WTC11 (cell line): Measurements from ENCODE around the gene TMEM120B.

Experiments
- CTCF ChIP-seq: fragments of 200-600 bp; IDR thresholded peaks from 2 replicates; pipeline ENCODE4 v1.8.0; 2022; ENCODE audit warnings: antibody characterized with exemption
- ETV6 ChIP-seq: sonication (generic); formaldehyde crosslinking; IDR thresholded peaks from 2 replicates; pipeline ENCODE4 v1.8.1; 2022; ENCODE audit warnings: mild to moderate bottlenecking, missing genetic modification reagents
- GABPB1 ChIP-seq: sonication (generic); formaldehyde crosslinking; IDR thresholded peaks from 2 replicates; pipeline ENCODE4 v1.8.1; 2023; ENCODE audit warnings: mild to moderate bottlenecking, missing genetic modification reagents
- JUN ChIP-seq: sonication (generic); formaldehyde crosslinking; IDR thresholded peaks from 2 replicates; pipeline ENCODE4 v1.8.0; 2023; ENCODE audit warnings: mild to moderate bottlenecking, missing genetic modification reagents
- MYBL2 ChIP-seq: sonication (generic); formaldehyde crosslinking; IDR thresholded peaks from 2 replicates; pipeline ENCODE4 v1.8.1; 2023; ENCODE audit warnings: mild to moderate bottlenecking, moderate library complexity, missing genetic modification reagents
- NR2C2 ChIP-seq: sonication (generic); formaldehyde crosslinking; IDR thresholded peaks from 2 replicates; pipeline ENCODE4 v1.8.0; 2022; ENCODE audit warnings: mild to moderate bottlenecking, missing genetic modification reagents
- SMAD3 ChIP-seq: sonication (generic); formaldehyde crosslinking; IDR thresholded peaks from 2 replicates; pipeline ENCODE4 v1.8.0; 2022; ENCODE audit warnings: missing genetic modification reagents, mild to moderate bottlenecking, borderline replicate concordance
- TEAD1 ChIP-seq: sonication (generic); formaldehyde crosslinking; IDR thresholded peaks from 2 replicates; pipeline ENCODE4 v1.8.0; 2022; ENCODE audit warnings: mild to moderate bottlenecking, missing genetic modification reagents
- TEAD4 ChIP-seq: sonication (generic); formaldehyde crosslinking; IDR thresholded peaks from 2 replicates; pipeline ENCODE4 v1.8.0; 2022; ENCODE audit warnings: mild to moderate bottlenecking, missing genetic modification reagents
- ZNF512 ChIP-seq: sonication (generic); formaldehyde crosslinking; IDR thresholded peaks from 2 replicates; pipeline ENCODE4 v1.8.1; 2022; ENCODE audit warnings: missing genetic modification reagents, borderline replicate concordance
- TF ChIP-seq, protein P1 (sequence below): sonication (generic); formaldehyde crosslinking; IDR thresholded peaks from 2 replicates; pipeline ENCODE4 v1.8.0; 2022; ENCODE audit warnings: mild to moderate bottlenecking, missing genetic modification reagents
- TF ChIP-seq, protein P2 (sequence below): sonication (generic); formaldehyde crosslinking; IDR thresholded peaks from 2 replicates; pipeline ENCODE4 v1.8.1; 2022; ENCODE audit warnings: low read depth, mild to moderate bottlenecking, moderate library complexity, missing genetic modification reagents, borderline replicate concordance
- TF ChIP-seq, protein P3 (sequence below): sonication (generic); formaldehyde crosslinking; IDR thresholded peaks from 2 replicates; pipeline ENCODE4 v1.8.1; 2023; ENCODE audit warnings: mild to moderate bottlenecking, missing genetic modification reagents, borderline replicate concordance

- no peak for TF ChIP-seq CTCF
- no peak for TF ChIP-seq SMAD3
- TF ChIP-seq JUN, result no peak
- TF ChIP-seq, protein P1, sequence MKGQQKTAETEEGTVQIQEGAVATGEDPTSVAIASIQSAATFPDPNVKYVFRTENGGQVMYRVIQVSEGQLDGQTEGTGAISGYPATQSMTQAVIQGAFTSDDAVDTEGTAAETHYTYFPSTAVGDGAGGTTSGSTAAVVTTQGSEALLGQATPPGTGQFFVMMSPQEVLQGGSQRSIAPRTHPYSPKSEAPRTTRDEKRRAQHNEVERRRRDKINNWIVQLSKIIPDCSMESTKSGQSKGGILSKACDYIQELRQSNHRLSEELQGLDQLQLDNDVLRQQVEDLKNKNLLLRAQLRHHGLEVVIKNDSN, result no peak
- TF ChIP-seq TEAD4, result no peak
- TF ChIP-seq ETV6, result no peak
- TF ChIP-seq, protein P2, sequence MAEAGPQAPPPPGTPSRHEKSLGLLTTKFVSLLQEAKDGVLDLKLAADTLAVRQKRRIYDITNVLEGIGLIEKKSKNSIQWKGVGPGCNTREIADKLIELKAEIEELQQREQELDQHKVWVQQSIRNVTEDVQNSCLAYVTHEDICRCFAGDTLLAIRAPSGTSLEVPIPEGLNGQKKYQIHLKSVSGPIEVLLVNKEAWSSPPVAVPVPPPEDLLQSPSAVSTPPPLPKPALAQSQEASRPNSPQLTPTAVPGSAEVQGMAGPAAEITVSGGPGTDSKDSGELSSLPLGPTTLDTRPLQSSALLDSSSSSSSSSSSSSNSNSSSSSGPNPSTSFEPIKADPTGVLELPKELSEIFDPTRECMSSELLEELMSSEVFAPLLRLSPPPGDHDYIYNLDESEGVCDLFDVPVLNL (CRISPR knock-in tag), result no peak
- TF ChIP-seq MYBL2 (CRISPR knock-in tag), result no peak
- TF ChIP-seq, protein P3, sequence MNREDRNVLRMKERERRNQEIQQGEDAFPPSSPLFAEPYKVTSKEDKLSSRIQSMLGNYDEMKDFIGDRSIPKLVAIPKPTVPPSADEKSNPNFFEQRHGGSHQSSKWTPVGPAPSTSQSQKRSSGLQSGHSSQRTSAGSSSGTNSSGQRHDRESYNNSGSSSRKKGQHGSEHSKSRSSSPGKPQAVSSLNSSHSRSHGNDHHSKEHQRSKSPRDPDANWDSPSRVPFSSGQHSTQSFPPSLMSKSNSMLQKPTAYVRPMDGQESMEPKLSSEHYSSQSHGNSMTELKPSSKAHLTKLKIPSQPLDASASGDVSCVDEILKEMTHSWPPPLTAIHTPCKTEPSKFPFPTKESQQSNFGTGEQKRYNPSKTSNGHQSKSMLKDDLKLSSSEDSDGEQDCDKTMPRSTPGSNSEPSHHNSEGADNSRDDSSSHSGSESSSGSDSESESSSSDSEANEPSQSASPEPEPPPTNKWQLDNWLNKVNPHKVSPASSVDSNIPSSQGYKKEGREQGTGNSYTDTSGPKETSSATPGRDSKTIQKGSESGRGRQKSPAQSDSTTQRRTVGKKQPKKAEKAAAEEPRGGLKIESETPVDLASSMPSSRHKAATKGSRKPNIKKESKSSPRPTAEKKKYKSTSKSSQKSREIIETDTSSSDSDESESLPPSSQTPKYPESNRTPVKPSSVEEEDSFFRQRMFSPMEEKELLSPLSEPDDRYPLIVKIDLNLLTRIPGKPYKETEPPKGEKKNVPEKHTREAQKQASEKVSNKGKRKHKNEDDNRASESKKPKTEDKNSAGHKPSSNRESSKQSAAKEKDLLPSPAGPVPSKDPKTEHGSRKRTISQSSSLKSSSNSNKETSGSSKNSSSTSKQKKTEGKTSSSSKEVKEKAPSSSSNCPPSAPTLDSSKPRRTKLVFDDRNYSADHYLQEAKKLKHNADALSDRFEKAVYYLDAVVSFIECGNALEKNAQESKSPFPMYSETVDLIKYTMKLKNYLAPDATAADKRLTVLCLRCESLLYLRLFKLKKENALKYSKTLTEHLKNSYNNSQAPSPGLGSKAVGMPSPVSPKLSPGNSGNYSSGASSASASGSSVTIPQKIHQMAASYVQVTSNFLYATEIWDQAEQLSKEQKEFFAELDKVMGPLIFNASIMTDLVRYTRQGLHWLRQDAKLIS (CRISPR knock-in tag), result no peak
- TF ChIP-seq NR2C2 (CRISPR knock-in tag), result no peak
- TF ChIP-seq GABPB1 (CRISPR knock-in tag), result no peak
- no peak for TF ChIP-seq TEAD1 (CRISPR knock-in tag)
- TF ChIP-seq ZNF512 (CRISPR knock-in tag), result no peak
Measured at GRCh38 chr12:121812921-121813896, 100.7 kb downstream of the TMEM120B start.
